Measurements from ENCODE around the gene RBM47. TPM values are rescaled to one million over a fixed set of nuclear protein-coding genes. Genes with fewer than 3 reads are reported as not detected.

The RBM47 gene
- polyA plus RNA-seq, 3 donors = 79.5 to 101 (median 92.8) TPM

DNA sequence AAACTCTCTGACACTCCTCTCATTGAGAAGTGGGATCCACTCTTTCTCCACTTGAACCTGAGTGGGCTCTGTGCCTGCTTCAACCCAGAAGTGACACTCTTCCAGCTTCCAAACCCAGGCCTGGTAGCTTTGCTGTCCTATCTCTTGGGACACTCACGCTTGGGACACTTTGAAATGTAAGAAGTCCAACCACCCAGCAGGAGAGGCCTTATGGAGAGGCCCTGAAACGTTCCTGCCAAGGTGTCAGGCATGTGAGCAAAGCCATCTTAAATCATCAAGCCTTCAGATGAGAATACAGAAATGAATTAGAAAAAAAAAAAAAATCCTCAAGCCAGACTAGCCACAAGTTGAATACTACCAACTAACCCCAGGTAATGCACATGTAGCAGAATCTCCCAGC is 30.2 kb downstream of the RBM47 start:
- no peaks in the 10 kb centered on the region for H3K9me3 ChIP-seq (replicated peaks in 1 of 2; ENCODE audit: control insufficient read depth in 1 of 2, insufficient read depth in 1 of 2, low read length in 2 of 2)
- Mint-ChIP-seq H3K36me3 (peaks cover 35 to 60% of the 10 kb centered on the region in 2 donors), H3K27ac (peak overlapping the region; percentile 47 to 99 (median 97)), H3K4me3 (no peak overlapping the region), H3K4me1 (peaks cover 37% of the 10 kb centered on the region), H3K9me3 (peaks cover 0 to 7% (median 0%) of the 10 kb centered on the region in 7 donors), H3K27me3 (ENCODE audit: low read depth in 3 of 3) (peaks cover 0 to 3% (median 0%) of the 10 kb centered on the region in 3 donors)
- no peak for DNase-seq
- no peak overlapping the region for H3K4me3 ChIP-seq (replicated peaks in 1 of 3; ENCODE audit: low read depth in 2 of 3, low read length in 3 of 3)
- TF ChIP-seq, protein P1, sequence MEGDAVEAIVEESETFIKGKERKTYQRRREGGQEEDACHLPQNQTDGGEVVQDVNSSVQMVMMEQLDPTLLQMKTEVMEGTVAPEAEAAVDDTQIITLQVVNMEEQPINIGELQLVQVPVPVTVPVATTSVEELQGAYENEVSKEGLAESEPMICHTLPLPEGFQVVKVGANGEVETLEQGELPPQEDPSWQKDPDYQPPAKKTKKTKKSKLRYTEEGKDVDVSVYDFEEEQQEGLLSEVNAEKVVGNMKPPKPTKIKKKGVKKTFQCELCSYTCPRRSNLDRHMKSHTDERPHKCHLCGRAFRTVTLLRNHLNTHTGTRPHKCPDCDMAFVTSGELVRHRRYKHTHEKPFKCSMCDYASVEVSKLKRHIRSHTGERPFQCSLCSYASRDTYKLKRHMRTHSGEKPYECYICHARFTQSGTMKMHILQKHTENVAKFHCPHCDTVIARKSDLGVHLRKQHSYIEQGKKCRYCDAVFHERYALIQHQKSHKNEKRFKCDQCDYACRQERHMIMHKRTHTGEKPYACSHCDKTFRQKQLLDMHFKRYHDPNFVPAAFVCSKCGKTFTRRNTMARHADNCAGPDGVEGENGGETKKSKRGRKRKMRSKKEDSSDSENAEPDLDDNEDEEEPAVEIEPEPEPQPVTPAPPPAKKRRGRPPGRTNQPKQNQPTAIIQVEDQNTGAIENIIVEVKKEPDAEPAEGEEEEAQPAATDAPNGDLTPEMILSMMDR (IDR thresholded peaks at IDR 0.05) = no peak
- peaks cover 46% of the 10 kb centered on the region for H4K20me1 ChIP-seq (ENCODE audit: insufficient read depth, low read length)
- H3K27ac ChIP-seq (ENCODE audit: low read depth in 1 of 2, low read length in 2 of 2) = peak overlapping the region in 1 of 2 donors; percentile 95
- H2AFZ ChIP-seq (ENCODE audit: insufficient read depth, low read depth, low read length, poor library complexity, severe bottlenecking) = no peak overlapping the region
- no CpG with 5 or more reads among the region's 2 CpGs for WGBS (ENCODE audit: insufficient coverage)
- intact Hi-C loops (cut with micrococcal nuclease) = no loop called here
- no peak overlapping the region for H3K4me2 ChIP-seq (replicated peaks; ENCODE audit: extremely low read depth, low read length, poor library complexity, severe bottlenecking)
- peaks cover 24 to 47% of the 10 kb centered on the region in 2 donors for H3K36me3 ChIP-seq (replicated peaks in 1 of 2; ENCODE audit: control insufficient read depth in 1 of 2, insufficient read depth in 2 of 2, low read length in 2 of 2)
- no peaks in the 10 kb centered on the region for H3K27me3 ChIP-seq (ENCODE audit: control insufficient read depth in 2 of 2, insufficient read depth in 2 of 2, low read length in 2 of 2)
- H3K9ac ChIP-seq (ENCODE audit: insufficient read depth, low read length, poor library complexity, severe bottlenecking) = no peak overlapping the region
- peaks cover 44 to 51% of the 10 kb centered on the region in 2 donors for H3K4me1 ChIP-seq (ENCODE audit: control insufficient read depth in 1 of 2, insufficient read depth in 2 of 2, low read length in 2 of 2)
- peaks cover 93% of the 10 kb centered on the region for H3K79me2 ChIP-seq (ENCODE audit: insufficient read depth, low read length)

DNA sequence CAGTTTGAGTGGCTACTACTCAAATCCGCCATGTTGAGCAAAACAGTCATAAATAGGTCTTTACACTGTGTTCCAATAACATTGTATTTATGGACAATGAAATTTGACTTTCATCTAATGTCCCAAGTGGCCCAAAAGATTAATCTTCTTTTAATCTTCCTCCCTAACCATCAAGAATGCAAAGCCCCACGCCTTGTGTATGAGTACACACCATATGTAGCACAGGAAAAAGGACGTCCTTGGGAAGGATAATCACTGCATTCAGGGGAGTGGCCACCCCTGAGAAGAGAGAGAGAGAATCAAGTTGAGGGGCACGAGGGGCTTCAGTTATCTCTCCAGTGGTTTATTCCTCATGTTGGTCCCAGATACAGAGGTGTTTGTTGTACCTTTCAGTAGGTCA is 33.1 kb downstream of the RBM47 start:
- peaks cover 15 to 22% of the 10 kb centered on the region in 2 donors for H3K4me1 ChIP-seq (ENCODE audit: control insufficient read depth in 1 of 2, insufficient read depth in 2 of 2, low read length in 2 of 2)
- Mint-ChIP-seq H3K4me3 (no peak overlapping the region), H3K4me1 (peaks cover 19% of the 10 kb centered on the region), H3K27me3 (ENCODE audit: low read depth in 3 of 3) (peaks cover 0 to 3% (median 0%) of the 10 kb centered on the region in 3 donors), H3K9me3 (peaks cover 0 to 4% (median 0%) of the 10 kb centered on the region in 7 donors), H3K36me3 (peaks cover 44 to 70% of the 10 kb centered on the region in 2 donors), H3K27ac (peak overlapping the region in 1 of 7 donors; percentile 23)
- H3K27me3 ChIP-seq (ENCODE audit: control insufficient read depth in 2 of 2, insufficient read depth in 2 of 2, low read length in 2 of 2) = no peaks in the 10 kb centered on the region
- DNase-seq = no peak
- TF ChIP-seq, protein P1 (IDR thresholded peaks at IDR 0.05) = no peak
- peaks cover 54% of the 10 kb centered on the region for H4K20me1 ChIP-seq (ENCODE audit: insufficient read depth, low read length)
- H3K79me2 ChIP-seq (ENCODE audit: insufficient read depth, low read length) = peaks cover 89% of the 10 kb centered on the region
- H3K9ac ChIP-seq (ENCODE audit: insufficient read depth, low read length, poor library complexity, severe bottlenecking) = no peak overlapping the region
- no peak overlapping the region for H3K4me2 ChIP-seq (replicated peaks; ENCODE audit: extremely low read depth, low read length, poor library complexity, severe bottlenecking)
- no peaks in the 10 kb centered on the region for H3K9me3 ChIP-seq (replicated peaks in 1 of 2; ENCODE audit: control insufficient read depth in 1 of 2, insufficient read depth in 1 of 2, low read length in 2 of 2)
- 80% methylated on average over 1 of the region's 4 CpGs for WGBS (ENCODE audit: insufficient coverage)
- H3K36me3 ChIP-seq (replicated peaks in 1 of 2; ENCODE audit: control insufficient read depth in 1 of 2, insufficient read depth in 2 of 2, low read length in 2 of 2) = peaks cover 33 to 57% of the 10 kb centered on the region in 2 donors
- H3K4me3 ChIP-seq (replicated peaks in 1 of 3; ENCODE audit: low read depth in 2 of 3, low read length in 3 of 3) = no peak overlapping the region
- intact Hi-C loops (cut with micrococcal nuclease) = no loop called here
- H3K27ac ChIP-seq (ENCODE audit: low read depth in 1 of 2, low read length in 2 of 2) = peak overlapping the region in 1 of 2 donors; percentile 50
- H2AFZ ChIP-seq (ENCODE audit: insufficient read depth, low read depth, low read length, poor library complexity, severe bottlenecking) = no peak overlapping the region

Data from CD14-positive monocyte (primary cell).